Measurements from ENCODE around the gene HOTAIR. TPM values are rescaled to one million over a fixed set of nuclear protein-coding genes. Genes with fewer than 3 reads are reported as not detected.

Gene HOTAIR
- under 0.01 TPM in 2 replicates for total RNA-seq

DNA sequence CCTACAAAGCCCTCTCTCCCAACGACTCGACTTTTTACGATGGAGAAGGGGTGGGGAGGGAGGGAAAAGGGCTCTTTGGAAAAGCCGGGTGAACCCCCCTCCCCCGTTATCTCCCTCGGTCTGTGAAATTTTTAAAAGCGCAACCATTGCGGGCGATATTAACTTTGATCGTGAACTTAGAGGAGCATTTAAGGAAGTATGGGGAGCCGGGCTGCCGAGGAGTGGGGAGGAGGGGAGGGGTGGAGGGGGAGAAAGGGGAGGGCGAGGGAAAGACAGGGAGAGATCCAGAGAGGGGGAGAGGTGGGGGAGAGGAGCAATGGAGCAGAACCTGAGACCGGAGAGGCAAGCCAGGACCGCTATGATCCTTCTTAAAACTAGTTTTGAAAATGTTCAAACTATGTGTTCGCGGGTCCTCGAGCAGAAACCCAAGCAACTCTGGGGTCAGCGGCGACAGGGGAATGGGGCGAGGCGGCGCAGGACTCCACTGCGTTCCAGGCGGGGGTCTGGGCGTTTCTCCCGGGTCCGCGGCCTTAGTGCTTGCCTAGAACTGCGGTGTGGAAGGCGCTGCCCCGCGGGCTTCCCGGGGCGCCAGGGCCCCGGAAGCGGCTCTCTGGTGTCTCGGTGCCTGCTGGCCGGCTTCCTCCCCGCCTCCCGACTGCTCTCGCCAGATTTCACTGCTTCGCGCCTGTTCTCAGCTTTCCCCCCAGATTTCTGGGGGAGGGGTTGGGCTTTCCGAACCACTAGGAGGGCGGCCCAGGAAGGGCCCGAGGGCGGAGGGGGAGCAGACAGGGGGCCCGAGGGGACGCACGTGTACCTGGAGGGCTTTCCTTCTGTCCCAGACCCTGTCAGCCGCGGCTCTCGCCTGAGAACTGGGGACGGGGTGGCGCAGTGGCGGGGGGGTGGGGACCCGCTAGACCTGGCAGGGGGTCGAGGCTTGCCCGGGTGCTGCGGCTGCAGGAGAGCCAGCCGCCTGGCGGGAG lies at the start of gene HOTAIR:
Gene HOTAIR (minus strand): TSS at position 871 of the 980 bp plus-strand sequence.

GRCh38 chr12:54000116-54001114 lies 25.7 kb upstream of the HOTAIR start, which contains the start of gene HOXC9:
Gene HOXC9 (plus strand): TSS chr12:54000161. CDS start chr12:54000189, 28 bp downstream.

DNA sequence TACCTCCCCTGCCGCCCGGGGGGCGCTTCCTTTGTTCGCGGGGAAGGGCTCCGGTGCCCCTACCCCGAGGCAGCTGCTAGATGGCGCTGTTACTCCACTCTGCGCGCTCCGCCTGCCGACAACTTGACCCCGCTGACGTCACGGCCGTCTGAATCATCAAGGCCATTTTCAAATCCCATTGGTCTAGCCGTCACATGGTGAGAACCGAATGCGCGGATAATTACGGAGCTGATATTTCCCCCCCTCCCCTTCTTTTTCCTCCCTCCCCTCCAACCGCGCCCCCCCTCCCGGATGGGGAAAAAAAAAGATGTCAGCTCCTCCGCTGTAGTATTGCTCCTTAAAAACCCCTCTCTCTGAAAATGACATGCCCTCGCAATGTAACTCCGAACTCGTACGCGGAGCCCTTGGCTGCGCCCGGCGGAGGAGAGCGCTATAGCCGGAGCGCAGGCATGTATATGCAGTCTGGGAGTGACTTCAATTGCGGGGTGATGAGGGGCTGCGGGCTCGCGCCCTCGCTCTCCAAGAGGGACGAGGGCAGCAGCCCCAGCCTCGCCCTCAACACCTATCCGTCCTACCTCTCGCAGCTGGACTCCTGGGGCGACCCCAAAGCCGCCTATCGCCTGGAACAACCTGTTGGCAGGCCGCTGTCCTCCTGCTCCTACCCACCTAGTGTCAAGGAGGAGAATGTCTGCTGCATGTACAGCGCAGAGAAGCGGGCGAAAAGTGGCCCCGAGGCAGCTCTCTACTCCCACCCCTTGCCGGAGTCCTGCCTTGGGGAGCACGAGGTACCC lies 10.3 kb upstream of the HOTAIR start, which contains the start of gene HOXC10:
Gene HOXC10 (plus strand): TSS at position 246 of the 791 bp plus-strand sequence. CDS start 114 bp downstream, at position 360.

GRCh38 chr12:53972722-53973235 lies 2.0 kb downstream of the HOTAIR start, which contains the start of gene HOXC11:
Gene HOXC11 (plus strand): TSS chr12:53973126. CDS start chr12:53973242, 116 bp downstream.

DNA sequence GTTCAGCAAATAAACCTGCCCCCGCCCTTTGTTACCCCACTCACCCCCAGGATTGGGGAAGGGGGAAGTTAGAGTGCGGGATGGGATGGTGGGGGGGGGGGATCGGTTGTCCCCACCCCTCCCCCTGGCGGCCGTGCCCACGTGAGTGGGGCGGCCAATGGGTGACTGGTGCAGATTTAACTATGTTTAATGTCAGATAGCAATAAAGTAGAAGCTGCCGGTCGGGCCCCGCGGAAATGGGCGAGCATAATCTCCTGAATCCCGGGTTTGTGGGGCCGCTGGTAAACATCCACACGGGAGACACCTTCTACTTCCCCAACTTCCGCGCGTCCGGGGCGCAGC lies 20.1 kb downstream of the HOTAIR start, which contains the start of gene HOXC12:
Gene HOXC12 (plus strand): TSS at position 210 of the 342 bp plus-strand sequence. CDS start 27 bp downstream, at position 237.

DNA sequence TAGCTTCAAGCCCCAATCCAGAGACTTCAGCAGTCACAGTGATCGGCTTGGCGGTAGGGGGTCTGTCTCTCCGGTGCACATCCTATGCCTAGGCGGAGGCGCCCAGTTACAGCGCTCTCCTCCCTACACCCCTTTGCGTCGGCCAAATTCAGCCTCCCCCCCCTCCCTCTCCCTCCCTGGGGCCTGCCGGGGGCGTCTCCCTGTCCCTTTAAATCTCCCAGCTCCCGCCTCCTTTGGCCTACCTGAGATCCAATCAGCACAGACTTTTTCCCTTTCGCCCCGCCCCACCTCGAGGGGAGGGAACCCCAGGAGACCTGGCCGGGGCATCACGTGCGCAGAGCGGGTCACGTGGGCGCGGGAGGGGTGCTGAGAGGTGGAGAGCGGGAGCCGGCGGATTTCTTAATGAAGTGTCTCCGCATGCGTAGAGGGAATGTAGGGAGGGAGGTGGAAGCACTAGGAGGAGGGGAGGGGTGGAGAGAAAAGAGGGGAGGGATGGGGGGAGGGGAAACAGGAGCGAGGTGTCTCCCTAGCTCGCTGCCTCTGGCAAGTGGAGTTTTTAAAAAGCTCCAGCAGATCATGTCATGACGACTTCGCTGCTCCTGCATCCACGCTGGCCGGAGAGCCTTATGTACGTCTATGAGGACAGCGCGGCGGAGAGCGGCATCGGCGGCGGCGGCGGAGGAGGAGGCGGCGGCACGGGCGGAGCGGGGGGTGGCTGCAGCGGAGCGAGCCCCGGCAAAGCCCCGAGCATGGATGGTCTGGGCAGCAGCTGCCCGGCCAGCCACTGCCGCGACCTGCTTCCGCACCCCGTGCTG lies 36.2 kb downstream of the HOTAIR start, which contains the start of gene HOXC13:
Gene HOXC13 (plus strand): TSS at position 506 of the 815 bp plus-strand sequence. CDS start 76 bp downstream, at position 582.

Other genes starting within 250 kb of the HOTAIR start
- 44.3 and 52.3 TPM in 2 replicates for gene CALCOCO1, start 247.5 kb downstream of the HOTAIR start, total RNA-seq
- gene CISTR, start 223.0 kb downstream of the HOTAIR start, total RNA-seq: not detected in 2 replicates
- not detected in 2 replicates for gene HOXC13, start 36.1 kb downstream of the HOTAIR start, total RNA-seq
- not detected in 2 replicates for gene HOXC12, start 20.1 kb downstream of the HOTAIR start, total RNA-seq
- gene HOXC11, start 1.8 kb downstream of the HOTAIR start, total RNA-seq: 0.24 TPM in 1 of 2 replicates, not detected in the other
- 2.2 TPM in 1 of 2 replicates, not detected in the other for gene HOXC10, start 10.2 kb upstream of the HOTAIR start, total RNA-seq
- gene HOXC9, start 25.2 kb upstream of the HOTAIR start, total RNA-seq: 0.72 TPM in 1 of 2 replicates, not detected in the other
- gene HOXC8, start 34.0 kb upstream of the HOTAIR start, total RNA-seq: not detected in 2 replicates
- gene HOXC6, start 53.5 kb upstream of the HOTAIR start, total RNA-seq: 0.48 TPM in 1 of 2 replicates, not detected in the other
- not detected in 2 replicates for gene HOXC5, start 58.1 kb upstream of the HOTAIR start, total RNA-seq
- gene HOXC4, start 78.9 kb upstream of the HOTAIR start, total RNA-seq: under 0.01 TPM in 1 of 2 replicates, not detected in the other
- 29.0 and 37.1 TPM in 2 replicates for gene SMUG1, start 214.0 kb upstream of the HOTAIR start, total RNA-seq

All from tracheal epithelial cell (primary cell).